ENCODE data around the gene SLC38A6. TPM values are rescaled to one million over a fixed set of nuclear protein-coding genes. Genes with fewer than 3 reads are reported as not detected.

The SLC38A6 gene
- total and polyA plus RNA-seq, 9 donors, result 6.8 to 18.7 (median 15.1) TPM

DNA sequence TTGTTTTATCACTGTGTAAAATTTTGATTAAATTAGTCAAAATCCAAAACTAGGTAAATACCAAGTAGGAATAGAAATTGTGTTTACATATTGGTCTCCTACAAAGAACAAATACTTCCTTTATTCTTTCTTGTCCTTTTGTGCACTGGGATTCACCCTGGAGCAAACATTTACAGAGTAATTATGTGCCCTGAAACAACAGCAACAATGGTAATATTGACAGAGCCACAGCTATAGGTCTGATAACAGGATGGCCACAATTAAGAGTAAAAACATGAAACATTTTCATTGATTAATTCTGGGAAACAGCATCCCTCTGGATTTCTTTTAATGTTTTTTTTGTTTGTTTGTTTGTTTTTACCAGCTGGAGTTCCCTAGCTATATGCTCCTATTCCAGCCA, 61.2 kb downstream of the SLC38A6 start:
- DNase-seq, result no peak
- no peak overlapping the region for H3K4me3 ChIP-seq
- no peaks in the 10 kb centered on the region for H3K36me3 ChIP-seq
- H3K4me1 ChIP-seq (ENCODE audit: insufficient read depth), result no peaks in the 10 kb centered on the region
- no peak overlapping the region for H3K27ac ChIP-seq
- TF ChIP-seq POLR2A (IDR thresholded peaks at IDR 0.05) (no peak), EP300 (IDR thresholded peaks at IDR 0.05) (no peak)
- TF ChIP-seq, protein P1, sequence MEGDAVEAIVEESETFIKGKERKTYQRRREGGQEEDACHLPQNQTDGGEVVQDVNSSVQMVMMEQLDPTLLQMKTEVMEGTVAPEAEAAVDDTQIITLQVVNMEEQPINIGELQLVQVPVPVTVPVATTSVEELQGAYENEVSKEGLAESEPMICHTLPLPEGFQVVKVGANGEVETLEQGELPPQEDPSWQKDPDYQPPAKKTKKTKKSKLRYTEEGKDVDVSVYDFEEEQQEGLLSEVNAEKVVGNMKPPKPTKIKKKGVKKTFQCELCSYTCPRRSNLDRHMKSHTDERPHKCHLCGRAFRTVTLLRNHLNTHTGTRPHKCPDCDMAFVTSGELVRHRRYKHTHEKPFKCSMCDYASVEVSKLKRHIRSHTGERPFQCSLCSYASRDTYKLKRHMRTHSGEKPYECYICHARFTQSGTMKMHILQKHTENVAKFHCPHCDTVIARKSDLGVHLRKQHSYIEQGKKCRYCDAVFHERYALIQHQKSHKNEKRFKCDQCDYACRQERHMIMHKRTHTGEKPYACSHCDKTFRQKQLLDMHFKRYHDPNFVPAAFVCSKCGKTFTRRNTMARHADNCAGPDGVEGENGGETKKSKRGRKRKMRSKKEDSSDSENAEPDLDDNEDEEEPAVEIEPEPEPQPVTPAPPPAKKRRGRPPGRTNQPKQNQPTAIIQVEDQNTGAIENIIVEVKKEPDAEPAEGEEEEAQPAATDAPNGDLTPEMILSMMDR (IDR thresholded peaks at IDR 0.05), result no peak
- no peaks in the 10 kb centered on the region for H3K9me3 ChIP-seq
- H3K27me3 ChIP-seq, result no peaks in the 10 kb centered on the region
- intact Hi-C loops (cut with DNase I), result no loop called here

DNA sequence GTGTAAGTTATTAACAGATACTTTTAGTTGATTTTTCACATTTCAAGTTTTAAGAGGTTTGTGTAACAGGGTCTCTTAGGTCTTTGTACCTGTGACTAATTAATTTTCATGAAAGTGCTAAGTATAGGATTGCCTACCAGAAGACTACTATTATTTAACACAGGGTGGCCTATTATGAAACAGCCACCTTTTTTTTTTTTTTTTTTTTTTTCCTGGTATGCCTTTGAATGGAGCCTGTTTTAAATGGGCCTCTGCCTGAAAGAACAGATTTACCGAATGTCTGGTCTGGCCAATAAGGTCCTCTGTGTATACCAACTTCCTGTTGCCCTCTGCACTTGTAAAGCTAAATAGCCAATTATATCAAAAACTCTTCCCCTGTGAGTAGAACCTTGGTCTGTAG, 62.5 kb downstream of the SLC38A6 start:
- Histone ChIP-seq H3K4me3 (no peak overlapping the region), H3K36me3 (no peaks in the 10 kb centered on the region), H3K27me3 (no peaks in the 10 kb centered on the region), H3K27ac (no peak overlapping the region), H3K9me3 (no peaks in the 10 kb centered on the region), H3K4me1 (ENCODE audit: insufficient read depth) (no peaks in the 10 kb centered on the region)
- TF ChIP-seq EP300 (IDR thresholded peaks at IDR 0.05) (no peak), POLR2A (IDR thresholded peaks at IDR 0.05) (no peak)
- TF ChIP-seq, protein P1 (IDR thresholded peaks at IDR 0.05), result no peak
- intact Hi-C loops (cut with DNase I), result no loop called here
- WGBS, 3 donors, result 84 to 98% (median 94%) methylated on average over 1 of the region's 1 CpG
- no peak for DNase-seq

DNA sequence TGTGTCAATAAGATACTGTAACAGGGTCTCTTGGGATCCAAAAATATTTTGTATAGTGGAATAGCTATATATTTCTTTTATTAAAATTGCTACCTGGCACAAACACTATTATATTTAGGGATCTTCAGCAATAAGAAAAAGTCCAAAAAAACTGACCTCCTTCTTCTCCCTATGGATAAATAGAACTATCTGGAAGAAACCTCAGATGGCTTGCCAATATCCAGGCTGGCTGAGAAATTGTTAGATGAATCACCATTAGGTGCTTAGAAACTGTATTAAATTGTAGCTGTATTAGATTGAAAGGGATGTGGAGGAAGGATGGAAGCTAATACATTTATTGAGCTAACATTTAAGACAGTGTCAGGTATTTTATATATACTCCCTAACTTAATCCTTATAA, 66.0 kb downstream of the SLC38A6 start:
- DNase-seq, result no peak
- Histone ChIP-seq H3K4me3 (no peak overlapping the region), H3K36me3 (no peaks in the 10 kb centered on the region), H3K27ac (no peak overlapping the region), H3K27me3 (no peaks in the 10 kb centered on the region), H3K9me3 (no peaks in the 10 kb centered on the region), H3K4me1 (ENCODE audit: insufficient read depth) (no peaks in the 10 kb centered on the region)
- intact Hi-C loops (cut with DNase I), result no loop called here
- no peak for TF ChIP-seq EP300 (IDR thresholded peaks at IDR 0.05)
- TF ChIP-seq POLR2A (IDR thresholded peaks at IDR 0.05), result no peak
- TF ChIP-seq, protein P1 (IDR thresholded peaks at IDR 0.05), result no peak

DNA sequence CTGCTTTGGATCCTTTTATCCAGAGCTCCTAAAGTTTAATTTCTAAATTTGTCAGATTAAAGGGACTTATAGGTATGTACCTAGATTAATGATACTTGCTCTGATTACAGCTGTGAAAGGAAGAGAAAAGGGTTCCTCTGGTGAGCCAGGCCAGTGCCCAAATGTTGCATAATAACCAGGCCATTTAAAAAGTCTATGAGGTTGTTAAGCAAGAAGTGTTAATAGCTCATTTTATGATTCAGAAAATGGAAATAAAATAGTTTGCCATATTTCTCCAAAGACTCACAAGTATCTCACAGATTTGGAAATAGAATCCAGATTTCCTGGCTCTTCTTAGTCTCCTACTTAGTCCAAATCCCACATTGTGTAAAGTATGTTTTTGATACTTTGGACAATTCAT, 67.6 kb downstream of the SLC38A6 start:
- Histone ChIP-seq H3K9me3 (no peaks in the 10 kb centered on the region), H3K4me1 (ENCODE audit: insufficient read depth) (no peaks in the 10 kb centered on the region), H3K27me3 (no peaks in the 10 kb centered on the region), H3K27ac (no peak overlapping the region), H3K36me3 (no peaks in the 10 kb centered on the region), H3K4me3 (no peak overlapping the region)
- no peak for DNase-seq
- intact Hi-C loops (cut with DNase I), result no loop called here
- TF ChIP-seq POLR2A (IDR thresholded peaks at IDR 0.05) (no peak), EP300 (IDR thresholded peaks at IDR 0.05) (no peak)
- TF ChIP-seq, protein P1 (IDR thresholded peaks at IDR 0.05), result no peak

DNA sequence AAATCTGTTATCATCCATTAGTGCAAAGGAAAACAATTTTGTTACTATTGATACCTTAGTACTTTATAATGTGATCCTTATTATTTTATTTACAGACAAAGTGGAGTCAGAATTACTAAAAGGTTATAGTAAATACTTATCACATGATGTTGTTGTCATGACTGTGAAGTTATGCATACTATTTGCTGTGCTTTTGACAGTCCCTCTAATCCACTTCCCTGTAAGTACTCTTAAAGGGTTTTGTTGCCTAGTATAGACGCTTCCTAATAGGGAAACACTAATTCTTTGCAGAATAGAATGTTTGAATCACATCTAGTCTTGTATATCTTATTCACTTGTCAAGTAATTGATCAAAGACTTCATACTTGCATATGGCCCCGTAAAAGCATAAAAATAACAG, 69.4 kb downstream of the SLC38A6 start:
- WGBS, 3 donors, result 62 to 96% (median 85%) methylated on average over 2 of the region's 2 CpGs
- Histone ChIP-seq H3K36me3 (no peaks in the 10 kb centered on the region), H3K4me1 (ENCODE audit: insufficient read depth) (no peaks in the 10 kb centered on the region), H3K27me3 (no peaks in the 10 kb centered on the region), H3K27ac (no peak overlapping the region), H3K4me3 (no peak overlapping the region), H3K9me3 (no peaks in the 10 kb centered on the region)
- no peak for TF ChIP-seq POLR2A (IDR thresholded peaks at IDR 0.05)
- TF ChIP-seq, protein P1 (IDR thresholded peaks at IDR 0.05), result no peak
- no peak for TF ChIP-seq EP300 (IDR thresholded peaks at IDR 0.05)
- intact Hi-C loops (cut with DNase I), result loop anchor here in 1 of 4 donors (5.0 kb wide), 1 partner anchor 178 kb away; no protein-coding TSS in a partner anchor
- no peak for DNase-seq
